ENCODE results near the gene INO80C.
A peak's percentile ranks its signal among the peaks of the same experiment; 100 is the strongest.
"Not testable (repeated sequence)": the region's sequence is repeated elsewhere in the genome, so short reads cannot be mapped to it uniquely, and the experiment has no call there.

Gene INO80C

DNA sequence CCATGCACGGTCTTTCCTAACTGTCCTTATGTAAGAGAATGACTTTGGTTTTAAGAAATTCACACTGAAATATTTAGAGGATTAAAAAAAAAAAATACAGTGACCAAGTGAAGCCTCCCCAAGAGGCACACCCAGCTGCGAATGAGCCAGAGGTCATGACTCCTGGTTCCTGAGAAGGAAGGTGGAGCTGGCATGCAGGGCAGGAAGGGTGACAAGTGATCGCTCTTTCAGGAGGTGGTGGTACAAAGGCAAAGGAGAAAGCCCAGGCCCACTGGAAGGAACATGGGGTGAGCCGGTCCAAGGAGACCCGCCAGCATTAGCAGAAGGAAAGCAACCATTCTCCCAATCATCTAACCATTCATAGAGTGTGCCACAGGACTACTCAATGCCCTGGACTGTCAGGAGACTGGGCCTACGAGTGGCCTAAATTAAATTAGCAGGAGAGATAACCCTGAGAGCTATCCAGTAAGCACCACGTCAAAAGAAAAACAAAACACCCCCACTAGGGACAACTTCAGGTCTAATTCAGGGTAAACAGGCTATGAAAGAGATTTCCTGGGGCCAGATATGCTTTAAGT is 7.8 kb downstream of the INO80C start:
- TF ChIP-seq, protein P1, sequence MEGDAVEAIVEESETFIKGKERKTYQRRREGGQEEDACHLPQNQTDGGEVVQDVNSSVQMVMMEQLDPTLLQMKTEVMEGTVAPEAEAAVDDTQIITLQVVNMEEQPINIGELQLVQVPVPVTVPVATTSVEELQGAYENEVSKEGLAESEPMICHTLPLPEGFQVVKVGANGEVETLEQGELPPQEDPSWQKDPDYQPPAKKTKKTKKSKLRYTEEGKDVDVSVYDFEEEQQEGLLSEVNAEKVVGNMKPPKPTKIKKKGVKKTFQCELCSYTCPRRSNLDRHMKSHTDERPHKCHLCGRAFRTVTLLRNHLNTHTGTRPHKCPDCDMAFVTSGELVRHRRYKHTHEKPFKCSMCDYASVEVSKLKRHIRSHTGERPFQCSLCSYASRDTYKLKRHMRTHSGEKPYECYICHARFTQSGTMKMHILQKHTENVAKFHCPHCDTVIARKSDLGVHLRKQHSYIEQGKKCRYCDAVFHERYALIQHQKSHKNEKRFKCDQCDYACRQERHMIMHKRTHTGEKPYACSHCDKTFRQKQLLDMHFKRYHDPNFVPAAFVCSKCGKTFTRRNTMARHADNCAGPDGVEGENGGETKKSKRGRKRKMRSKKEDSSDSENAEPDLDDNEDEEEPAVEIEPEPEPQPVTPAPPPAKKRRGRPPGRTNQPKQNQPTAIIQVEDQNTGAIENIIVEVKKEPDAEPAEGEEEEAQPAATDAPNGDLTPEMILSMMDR (IDR thresholded peaks at IDR 0.05; ENCODE audit: low read depth, low read length, missing control alignments): no peak
- no peaks in the 10 kb centered on the region for H3K36me3 ChIP-seq (replicated peaks)
- H3K27ac ChIP-seq: no peak overlapping the region
- no peak for DNase-seq
- no peak overlapping the region for H3K4me3 ChIP-seq (ENCODE audit: low read depth, low read length)
- H3K27me3 ChIP-seq (replicated peaks): no peaks in the 10 kb centered on the region
- in situ Hi-C loops (cut with HindIII; ENCODE audit: low pct_ligation_motif_present, low sequenced_read_pairs): no loop called here

DNA sequence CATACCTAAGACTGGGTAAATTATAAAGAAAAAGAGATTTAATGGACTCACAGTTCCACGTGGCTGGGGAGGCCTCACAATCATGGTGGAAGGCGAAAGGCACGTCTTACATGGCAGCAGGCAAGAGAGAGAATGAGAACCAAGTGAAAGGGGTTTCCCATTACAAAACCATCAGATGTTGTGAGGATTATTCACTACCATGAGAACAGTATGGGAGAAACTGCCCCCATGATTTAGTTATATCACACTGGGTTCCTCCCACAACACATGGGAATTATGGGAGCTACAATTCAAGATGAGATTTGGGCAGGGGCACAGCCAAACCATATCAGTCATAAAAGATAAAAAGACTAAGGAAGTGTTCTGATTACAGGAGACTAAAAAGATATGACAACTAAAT is 8.5 kb downstream of the INO80C start:
- in situ Hi-C loops (cut with HindIII; ENCODE audit: low pct_ligation_motif_present, low sequenced_read_pairs); H3K27ac ChIP-seq; H3K36me3 ChIP-seq (replicated peaks); H3K4me3 ChIP-seq (ENCODE audit: low read depth, low read length); H3K27me3 ChIP-seq (replicated peaks); DNase-seq: not testable (repeated sequence)

DNA sequence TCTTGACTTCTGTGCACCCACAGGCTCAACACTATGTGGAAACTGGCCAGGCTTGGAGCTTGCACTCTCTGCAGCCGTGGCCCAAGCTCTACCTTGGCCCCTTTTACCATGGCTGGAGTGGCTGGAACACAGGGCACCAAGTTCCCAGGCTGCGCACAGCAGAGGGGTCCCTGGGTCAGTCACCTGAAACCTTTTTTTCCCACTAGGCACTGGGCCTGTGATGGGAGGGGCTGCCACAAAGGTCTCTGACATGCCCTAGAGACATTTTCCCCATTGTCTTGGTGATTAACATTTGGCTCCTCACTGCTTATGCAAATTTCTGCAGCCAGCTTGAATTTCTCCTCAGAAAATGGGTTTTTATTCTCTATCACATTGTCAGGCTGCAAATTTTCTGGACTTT is 9.4 kb downstream of the INO80C start:
- in situ Hi-C loops (cut with HindIII; ENCODE audit: low pct_ligation_motif_present, low sequenced_read_pairs); H3K27me3 ChIP-seq (replicated peaks); H3K4me3 ChIP-seq (ENCODE audit: low read depth, low read length); DNase-seq; H3K36me3 ChIP-seq (replicated peaks); H3K27ac ChIP-seq: not testable (repeated sequence)

DNA sequence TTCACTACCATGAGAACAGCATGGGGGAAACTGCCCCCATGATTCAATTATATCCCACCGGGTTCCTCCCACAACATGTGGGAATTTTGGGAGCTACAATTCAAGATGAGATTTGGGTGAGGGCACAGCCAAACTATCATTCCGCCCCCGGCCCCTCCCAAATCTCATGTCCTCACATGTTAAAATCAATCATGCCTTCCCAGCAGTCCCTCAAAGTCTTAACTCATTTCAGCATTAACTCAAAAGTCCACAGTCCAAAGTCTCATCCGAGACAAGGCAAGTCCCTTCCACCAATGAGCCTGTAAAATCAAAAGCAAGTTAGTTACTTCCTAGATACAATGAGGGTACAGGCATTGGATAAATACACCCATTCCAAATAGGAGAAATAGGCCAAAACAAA is 10.2 kb downstream of the INO80C start:
- H3K27me3 ChIP-seq (replicated peaks); H3K27ac ChIP-seq; in situ Hi-C loops (cut with HindIII; ENCODE audit: low pct_ligation_motif_present, low sequenced_read_pairs); H3K4me3 ChIP-seq (ENCODE audit: low read depth, low read length); H3K36me3 ChIP-seq (replicated peaks); DNase-seq: not testable (repeated sequence)

DNA sequence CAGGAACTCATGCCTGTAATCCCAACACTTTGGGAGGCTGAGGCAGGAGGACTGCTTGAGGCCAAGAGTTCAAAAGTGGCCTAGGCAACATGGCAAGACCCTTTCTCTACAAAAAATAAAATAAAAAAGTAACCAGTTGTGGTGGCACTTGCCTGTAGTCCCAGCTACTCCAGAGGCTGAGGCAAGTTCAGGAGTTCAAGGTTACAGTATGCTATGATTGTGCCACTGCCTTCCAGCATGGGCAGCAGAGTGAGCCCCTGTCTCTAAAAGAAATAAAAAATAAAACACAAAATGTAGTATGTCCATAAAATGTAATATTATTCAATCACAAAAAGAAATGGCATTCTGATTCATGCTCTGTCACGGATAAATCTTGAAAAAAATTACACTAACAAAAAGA is 11.9 kb downstream of the INO80C start:
- TF ChIP-seq, protein P1 (IDR thresholded peaks at IDR 0.05; ENCODE audit: low read depth, low read length, missing control alignments): no peak
- no peaks in the 10 kb centered on the region for H3K27me3 ChIP-seq (replicated peaks)
- in situ Hi-C loops (cut with HindIII; ENCODE audit: low pct_ligation_motif_present, low sequenced_read_pairs): no loop called here
- H3K27ac ChIP-seq: no peak overlapping the region
- H3K4me3 ChIP-seq (ENCODE audit: low read depth, low read length): no peak overlapping the region
- no peaks in the 10 kb centered on the region for H3K36me3 ChIP-seq (replicated peaks)
- DNase-seq: no peak

GRCh38 chr18:35484034-35484433 is 13.7 kb downstream of the INO80C start:
- no peak overlapping the region for H3K27ac ChIP-seq
- no peak overlapping the region for H3K4me3 ChIP-seq (ENCODE audit: low read depth, low read length)
- H3K27me3 ChIP-seq (replicated peaks): no peaks in the 10 kb centered on the region
- TF ChIP-seq, protein P1 (IDR thresholded peaks at IDR 0.05; ENCODE audit: low read depth, low read length, missing control alignments): no peak
- in situ Hi-C loops (cut with HindIII; ENCODE audit: low pct_ligation_motif_present, low sequenced_read_pairs): no loop called here
- H3K36me3 ChIP-seq (replicated peaks): no peaks in the 10 kb centered on the region
- DNase-seq: no peak

DNA sequence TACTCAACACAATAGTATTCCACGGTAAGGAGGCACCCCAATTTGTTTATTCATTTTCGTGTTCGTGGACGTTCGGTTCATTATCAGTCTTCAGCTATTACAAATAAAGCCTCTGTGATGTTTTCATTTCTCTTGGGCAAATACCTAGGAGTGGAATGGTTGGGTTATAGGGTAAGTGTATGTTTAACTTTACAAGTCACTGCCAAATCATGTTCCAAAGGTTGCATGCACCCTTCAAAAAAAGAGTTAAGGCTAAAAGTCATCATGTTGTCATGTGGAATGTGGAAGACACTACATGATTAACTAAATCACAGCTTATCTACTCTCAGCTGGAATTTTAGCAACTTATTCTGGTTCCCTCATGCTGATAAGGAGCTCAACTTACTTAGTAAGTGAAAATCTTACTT is 15.8 kb downstream of the INO80C start:
- in situ Hi-C loops (cut with HindIII; ENCODE audit: low pct_ligation_motif_present, low sequenced_read_pairs): no loop called here
- no peaks in the 10 kb centered on the region for H3K36me3 ChIP-seq (replicated peaks)
- no peaks in the 10 kb centered on the region for H3K27me3 ChIP-seq (replicated peaks)
- H3K27ac ChIP-seq: peak overlapping the region; percentile 10
- H3K4me3 ChIP-seq (ENCODE audit: low read depth, low read length): no peak overlapping the region
- no peak for DNase-seq
- TF ChIP-seq, protein P1 (IDR thresholded peaks at IDR 0.05; ENCODE audit: low read depth, low read length, missing control alignments): no peak
